Calu3 (cell line): ENCODE measurements around the gene MYO1H. TPM values are rescaled to one million over a fixed set of nuclear protein-coding genes. Genes with fewer than 3 reads are reported as not detected.
"Not testable (repeated sequence)": the region's sequence is repeated elsewhere in the genome, so short reads cannot be mapped to it uniquely, and the experiment has no call there.

Experiments
- BruUV-seq: library from RNA; stranded (reverse); fragments of 400-500 nt; replicated peaks from 2 replicates; lab custom pipeline; 2021; lab: Mats Ljungman, UMichigan
- CTCF ChIA-PET: fragments of 300-600 bp; sonication (Branson Sonifier 250); formaldehyde crosslinking; loops from one replicate; lab custom pipeline; 2022; ENCODE audit warnings: antibody characterized with exemption; lab: Charles Lee
- DNase-seq: peaks from one replicate; pipeline ENCODE4 v3.0.0; 2022
- H3K27ac Mint-ChIP-seq: one replicate; pipeline ENCODE4 v1.8.0; 2022; ENCODE audit warnings: mixed read lengths; ENCODE audit not compliant: unreplicated experiment
- H3K27me3 Mint-ChIP-seq: one replicate; pipeline ENCODE4 v1.8.0; 2022; ENCODE audit warnings: mixed read lengths; ENCODE audit not compliant: unreplicated experiment
- H3K36me3 Mint-ChIP-seq: one replicate; pipeline ENCODE4 v1.8.0; 2022; ENCODE audit warnings: mild to moderate bottlenecking, moderate library complexity, mixed read lengths; ENCODE audit not compliant: insufficient read depth, unreplicated experiment
- H3K4me1 Mint-ChIP-seq: one replicate; pipeline ENCODE4 v1.8.0; 2022; ENCODE audit warnings: mild to moderate bottlenecking, low read depth, mixed read lengths; ENCODE audit not compliant: unreplicated experiment
- H3K4me3 Mint-ChIP-seq: one replicate; pipeline ENCODE4 v1.8.0; 2022; ENCODE audit warnings: mild to moderate bottlenecking, low read depth, moderate library complexity, mixed read lengths; ENCODE audit not compliant: unreplicated experiment
- H3K9me3 Mint-ChIP-seq: one replicate; pipeline ENCODE4 v1.8.0; 2022; ENCODE audit warnings: low read depth, mixed read lengths; ENCODE audit not compliant: unreplicated experiment
- CTCF ChIP-seq: fragments of 200-600 bp; IDR thresholded peaks from one replicate; pipeline ENCODE4 v1.8.0; 2022; ENCODE audit warnings: antibody characterized with exemption; ENCODE audit not compliant: unreplicated experiment
- intact Hi-C: fragments of 100-400 bp; cut with micrococcal nuclease; formaldehyde crosslinking; loops from one replicate; pipeline ENCODE4 v1.10.0; 2022; ENCODE audit not compliant: unreplicated experiment
- total RNA-seq: library from RNA; stranded (reverse); gene quantifications from 2 replicates; pipeline ENCODE4 v1.2.3, GENCODE V29; 2022

MYO1H gene
- total RNA-seq, 1 experiment from 2014 or later, result not detected

- no peak overlapping the region for H3K27ac Mint-ChIP-seq
- H3K4me3 Mint-ChIP-seq, result no peak overlapping the region
- intact Hi-C loops, result no loop called here
- no peak for DNase-seq
- H3K36me3 Mint-ChIP-seq, result peaks cover 31% of the 10 kb centered on the region
- TF ChIP-seq CTCF, result no peak
- CTCF ChIA-PET, result no interaction called here
- peaks cover 36% of the 10 kb centered on the region for H3K4me1 Mint-ChIP-seq
- BruUV-seq, result no TSS peak
- H3K9me3 Mint-ChIP-seq, result no peaks in the 10 kb centered on the region
- H3K27me3 Mint-ChIP-seq, result no peaks in the 10 kb centered on the region
Measured at GRCh38 chr12:109466821-109467220, 119.1 kb downstream of the MYO1H start.

GRCh38 chr12:109467978-109468676 lies 120.4 kb downstream of the MYO1H start:
- CTCF ChIA-PET, result no interaction called here
- H3K27ac Mint-ChIP-seq, result no peak overlapping the region
- no peak for TF ChIP-seq CTCF
- BruUV-seq, result no TSS peak
- H3K4me1 Mint-ChIP-seq, result peaks cover 23% of the 10 kb centered on the region
- no peaks in the 10 kb centered on the region for H3K27me3 Mint-ChIP-seq
- intact Hi-C loops, result no loop called here
- no peak for DNase-seq
- H3K9me3 Mint-ChIP-seq, result no peaks in the 10 kb centered on the region
- peaks cover 22% of the 10 kb centered on the region for H3K36me3 Mint-ChIP-seq
- H3K4me3 Mint-ChIP-seq, result no peak overlapping the region

- Mint-ChIP-seq H3K4me3 (no peak overlapping the region), H3K4me1 (peaks cover 9% of the 10 kb centered on the region), H3K27ac (no peak overlapping the region), H3K27me3 (no peaks in the 10 kb centered on the region), H3K36me3 (peaks cover 14% of the 10 kb centered on the region), H3K9me3 (no peaks in the 10 kb centered on the region)
- no TSS peak for BruUV-seq
- CTCF ChIA-PET, result no interaction called here
- no peak for TF ChIP-seq CTCF
- no peak for DNase-seq
- intact Hi-C loops, result no loop called here
Measured at GRCh38 chr12:109469517-109469916, 121.8 kb downstream of the MYO1H start.

- H3K4me1 Mint-ChIP-seq, result no peaks in the 10 kb centered on the region
- no peak overlapping the region for H3K4me3 Mint-ChIP-seq
- no peak for DNase-seq
- H3K36me3 Mint-ChIP-seq, result peaks cover 28% of the 10 kb centered on the region
- H3K27me3 Mint-ChIP-seq, result no peaks in the 10 kb centered on the region
- H3K9me3 Mint-ChIP-seq, result no peaks in the 10 kb centered on the region
- CTCF ChIA-PET, result interaction anchor here (0.7 to 1.3 kb wide), 2 partner anchors 10 to 22 kb away, joined by 4 to 5 read pairs; no protein-coding TSS in a partner anchor
- TF ChIP-seq CTCF, result no peak
- H3K27ac Mint-ChIP-seq, result no peak overlapping the region
- intact Hi-C loops, result no loop called here
- no TSS peak for BruUV-seq
Measured at GRCh38 chr12:109473006-109473405, 125.3 kb downstream of the MYO1H start.

- not testable (repeated sequence) for H3K4me3 Mint-ChIP-seq
Measured at GRCh38 chr12:109473526-109474270, 126.0 kb downstream of the MYO1H start.

More at GRCh38 chr12:109473526-109474270, 126.0 kb downstream of the MYO1H start:
- CTCF ChIA-PET, result interaction anchor here (0.6 to 1.3 kb wide), 5 partner anchors 11 to 47 kb away, joined by 3 to 5 read pairs (median 4); no protein-coding TSS in a partner anchor
- intact Hi-C loops, H3K27me3 Mint-ChIP-seq, DNase-seq, H3K4me1 Mint-ChIP-seq, H3K27ac Mint-ChIP-seq, H3K9me3 Mint-ChIP-seq, BruUV-seq: not testable (repeated sequence)
- peaks cover 29% of the 10 kb centered on the region for H3K36me3 Mint-ChIP-seq
